Measurements from ENCODE around the gene LRP1B.

LRP1B gene

DNA sequence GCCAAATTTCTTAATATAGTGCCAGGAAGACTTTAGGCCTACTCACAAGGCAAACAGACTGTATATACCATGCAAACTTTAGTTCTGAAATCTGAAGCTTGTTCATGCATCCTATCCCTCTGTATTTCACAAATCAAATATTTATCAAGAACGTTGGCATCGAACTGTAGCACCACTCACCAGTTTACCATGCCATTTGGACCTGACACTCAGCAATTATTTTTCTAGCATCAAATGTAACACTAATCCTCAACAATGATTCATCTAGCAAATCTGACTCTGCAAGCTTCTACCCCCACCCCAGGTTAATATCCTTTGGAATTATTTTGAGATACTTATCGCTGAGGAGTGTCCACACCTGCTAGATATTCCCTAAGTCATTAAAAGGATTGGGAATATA is 1506.6 kb downstream of the LRP1B start:
- no peak for DNase-seq (ENCODE audit: low read depth)
- no peak for TF ChIP-seq CTCF (conservative IDR thresholded peaks at IDR 0.05; ENCODE audit: low read depth, low read length)
- no peak overlapping the region for H3K4me3 ChIP-seq (ENCODE audit: low read length)

GRCh38 chr2:140621583-140622362 is 1509.0 kb downstream of the LRP1B start:
- no peak for TF ChIP-seq CTCF (conservative IDR thresholded peaks at IDR 0.05; ENCODE audit: low read depth, low read length)
- H3K4me3 ChIP-seq (ENCODE audit: low read length) = no peak overlapping the region
- DNase-seq (ENCODE audit: low read depth) = no peak

DNA sequence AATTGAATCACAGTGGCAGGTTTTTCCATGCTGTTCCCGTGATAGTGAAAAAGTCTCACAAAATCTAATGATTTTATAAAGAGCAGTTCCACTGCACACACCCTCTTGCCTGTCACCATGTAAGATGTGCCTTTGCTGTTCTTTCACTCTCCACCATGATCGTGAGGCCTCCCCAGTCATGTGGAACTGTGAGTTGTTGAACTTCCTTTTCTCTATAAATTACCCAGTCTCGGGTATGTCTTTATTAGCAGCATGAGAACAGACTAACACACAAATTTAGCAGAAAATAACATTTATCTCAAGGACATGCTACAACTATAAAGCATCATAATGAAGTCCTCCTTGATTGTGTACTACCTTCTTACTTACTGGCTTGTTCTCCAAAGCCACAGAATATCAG is 1526.0 kb downstream of the LRP1B start:
- H3K4me3 ChIP-seq (ENCODE audit: low read length) = no peak overlapping the region
- no peak for TF ChIP-seq CTCF (conservative IDR thresholded peaks at IDR 0.05; ENCODE audit: low read depth, low read length)
- DNase-seq (ENCODE audit: low read depth) = no peak

- no peak for DNase-seq (ENCODE audit: low read depth)
- no peak for TF ChIP-seq CTCF (conservative IDR thresholded peaks at IDR 0.05; ENCODE audit: low read depth, low read length)
- no peak overlapping the region for H3K4me3 ChIP-seq (ENCODE audit: low read length)
Observed at GRCh38 chr2:140604096-140604495, 1526.7 kb downstream of the LRP1B start.

GRCh38 chr2:140603416-140603815 is 1527.4 kb downstream of the LRP1B start:
- no peak for DNase-seq (ENCODE audit: low read depth)
- no peak overlapping the region for H3K4me3 ChIP-seq (ENCODE audit: low read length)
- no peak for TF ChIP-seq CTCF (conservative IDR thresholded peaks at IDR 0.05; ENCODE audit: low read depth, low read length)

DNA sequence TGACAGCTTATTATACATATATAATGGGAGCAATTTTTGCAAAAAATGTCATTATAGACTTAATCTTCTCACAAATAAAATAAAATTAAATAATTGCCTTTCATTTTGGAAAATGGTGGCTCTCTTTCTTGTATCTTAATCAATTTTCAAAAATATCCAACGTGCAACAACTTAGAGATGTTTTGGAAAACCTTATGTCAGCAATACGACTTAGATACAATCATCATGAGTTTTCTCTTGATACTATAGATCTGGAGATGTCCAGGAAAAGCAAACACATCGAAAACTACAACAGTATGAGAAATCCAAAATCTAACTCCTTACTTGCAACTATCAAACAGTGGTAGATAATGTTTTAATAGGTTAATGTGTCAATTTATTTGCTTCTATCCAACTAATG is 1529.0 kb downstream of the LRP1B start:
- DNase-seq (ENCODE audit: low read depth) = no peak
- H3K4me3 ChIP-seq (ENCODE audit: low read length) = no peak overlapping the region
- TF ChIP-seq CTCF (conservative IDR thresholded peaks at IDR 0.05; ENCODE audit: low read depth, low read length) = no peak

DNA sequence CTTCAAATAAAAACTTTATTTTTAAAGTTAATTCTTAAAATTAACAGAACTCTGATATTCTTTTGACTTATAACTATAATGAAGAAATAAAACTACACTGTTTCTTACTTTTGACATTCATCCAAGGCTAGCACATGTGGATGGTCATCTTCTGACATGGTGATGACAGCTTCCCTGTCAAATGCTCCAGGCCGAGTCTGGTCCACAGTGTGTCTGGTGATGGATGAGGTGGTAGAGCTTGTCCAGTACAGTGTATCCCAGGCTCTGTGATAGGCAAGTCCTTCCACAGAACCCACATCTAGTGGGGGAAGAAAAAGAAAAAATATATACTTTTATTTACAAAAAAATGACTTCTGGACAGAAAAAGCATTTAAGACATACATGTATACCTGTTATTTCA is 1529.5 kb downstream of the LRP1B start:
- TF ChIP-seq CTCF (conservative IDR thresholded peaks at IDR 0.05; ENCODE audit: low read depth, low read length) = no peak
- no peak overlapping the region for H3K4me3 ChIP-seq (ENCODE audit: low read length)
- no peak for DNase-seq (ENCODE audit: low read depth)
